GM19452 (cell line): Measurements from ENCODE around the gene SIK3.
"Not testable (repeated sequence)": the region's sequence is repeated elsewhere in the genome, so short reads cannot be mapped to it uniquely, and the experiment has no call there.

Experiments
- ATAC-seq: cut with Tn5 transposase; IDR thresholded peaks from one replicate; pipeline ENCODE4 v1.9.1; 2021; ENCODE audit not compliant: unreplicated experiment

Gene SIK3

GRCh38 chr11:116808262-116809175 is 289.7 kb downstream of the SIK3 start:
- ATAC-seq = no peak

DNA sequence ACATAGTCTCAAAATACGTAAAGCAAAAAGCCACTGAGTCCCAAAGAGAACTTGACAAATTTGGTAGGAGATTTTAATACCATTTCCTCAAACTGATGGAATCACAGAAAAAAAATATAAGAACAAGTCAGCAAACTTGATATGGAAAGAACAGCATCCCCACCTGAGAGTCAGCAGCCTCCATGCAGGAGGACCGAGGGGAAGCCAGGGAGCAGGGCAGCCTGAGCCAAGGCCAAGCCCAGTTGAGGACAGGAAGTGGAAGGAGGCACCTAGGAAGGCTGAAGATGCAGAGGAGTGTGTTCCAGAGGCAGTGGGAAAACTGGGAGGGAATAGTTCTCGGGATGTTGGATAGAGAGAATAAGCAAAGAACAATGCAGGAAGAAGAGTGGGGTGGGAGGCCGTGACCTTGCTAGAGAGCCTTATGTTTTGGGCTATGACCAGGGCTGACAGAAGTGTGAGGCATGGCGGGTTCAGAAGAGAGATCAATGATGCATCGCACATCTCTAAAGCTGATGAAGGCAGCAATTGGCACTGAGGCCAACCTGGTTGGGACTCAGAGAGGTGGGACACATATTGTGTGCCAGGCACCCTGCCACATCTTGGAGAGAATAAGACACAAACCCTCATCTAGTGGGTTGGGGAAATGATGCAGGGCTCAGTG is 290.5 kb downstream of the SIK3 start:
- ATAC-seq = no peak

- ATAC-seq = no peak
Measured at GRCh38 chr11:116804001-116804400, 294.2 kb downstream of the SIK3 start.

GRCh38 chr11:116801662-116802061 is 296.6 kb downstream of the SIK3 start:
- ATAC-seq = not testable (repeated sequence)

GRCh38 chr11:116800610-116801009 is 297.6 kb downstream of the SIK3 start:
- no peak for ATAC-seq

DNA sequence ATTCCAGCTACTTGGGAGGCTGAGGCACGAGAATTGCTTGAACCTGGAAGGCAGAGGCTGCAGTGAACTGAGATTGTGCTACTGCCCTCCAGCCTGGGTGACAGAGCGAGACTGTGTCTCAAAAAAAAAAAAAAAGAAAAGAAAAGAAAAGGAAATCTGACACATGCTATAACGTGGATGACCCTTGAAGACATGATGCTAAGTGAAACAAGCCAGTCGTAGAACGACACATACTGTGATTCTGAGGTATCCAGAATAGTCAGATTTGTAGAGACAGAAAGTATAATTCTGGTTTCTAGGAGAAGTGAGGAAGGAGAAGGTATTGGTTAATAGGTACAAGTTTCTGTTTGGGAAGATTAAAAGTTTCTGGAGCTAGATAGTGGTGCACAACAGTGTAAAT is 299.9 kb downstream of the SIK3 start:
- no peak for ATAC-seq

- no peak for ATAC-seq
Measured at GRCh38 chr11:116797816-116798215, 300.4 kb downstream of the SIK3 start.

DNA sequence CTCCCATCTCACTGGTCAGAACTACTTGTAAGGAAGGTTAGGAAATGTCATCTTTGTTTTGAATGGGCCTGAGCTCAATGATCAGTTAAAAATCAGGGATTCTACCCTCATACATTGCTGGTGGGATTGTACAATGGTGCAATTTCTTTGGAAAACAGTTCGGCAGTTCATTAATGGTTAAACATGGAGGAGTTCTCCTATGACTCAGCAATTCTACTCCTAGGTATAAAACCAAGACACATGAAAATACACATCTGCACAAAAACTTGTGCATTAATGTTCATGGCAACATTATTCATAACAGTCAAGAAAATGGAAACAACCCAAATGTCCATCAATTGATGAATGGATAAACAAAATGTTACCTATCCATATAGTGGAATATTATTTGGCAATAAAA is 301.7 kb downstream of the SIK3 start:
- no peak for ATAC-seq

GRCh38 chr11:116794851-116795250 is 303.4 kb downstream of the SIK3 start:
- ATAC-seq = no peak

GRCh38 chr11:116793772-116794097 is 304.5 kb downstream of the SIK3 start:
- no peak for ATAC-seq
